RCC 7860 (cell line): ENCODE results near the gene ARHGDIB.

Experiments used
- DNase-seq: peaks from one replicate; pipeline ENCODE4 v3.0.0-alpha.2; 2015; ENCODE audit warnings: low spot score
- FAIRE-seq: peaks from 2 replicates; lab custom pipeline; 2012; peaks lifted over from hg19 to GRCh38; lab: Jason Lieb, UNC

Gene ARHGDIB

GRCh38 chr12:14957551-14958168 is 3.7 kb downstream of the ARHGDIB start:
- no peak for FAIRE-seq
- DNase-seq = no peak

GRCh38 chr12:14956905-14957304 is 4.5 kb downstream of the ARHGDIB start:
- no peak for DNase-seq
- no peak for FAIRE-seq

- DNase-seq (no peak), FAIRE-seq (no peak)
These were observed 5.1 kb downstream of the ARHGDIB start for GRCh38 chr12:14956024-14956891.

GRCh38 chr12:14954269-14954668 is 7.1 kb downstream of the ARHGDIB start:
- DNase-seq = no peak
- FAIRE-seq = no peak

- DNase-seq (no peak), FAIRE-seq (no peak)
These were observed 7.6 kb downstream of the ARHGDIB start for GRCh38 chr12:14953752-14954151.

GRCh38 chr12:14952299-14952921 is 9.0 kb downstream of the ARHGDIB start:
- DNase-seq = peak; percentile 77
- no peak for FAIRE-seq

GRCh38 chr12:14951851-14952250 is 9.6 kb downstream of the ARHGDIB start:
- no peak for DNase-seq
- FAIRE-seq = no peak

GRCh38 chr12:14950982-14951746 is 10.2 kb downstream of the ARHGDIB start:
- no peak for FAIRE-seq
- peak; percentile 13 for DNase-seq

GRCh38 chr12:14950421-14950820 is 11.0 kb downstream of the ARHGDIB start:
- DNase-seq (no peak), FAIRE-seq (no peak)

GRCh38 chr12:14949631-14950030 is 11.8 kb downstream of the ARHGDIB start:
- DNase-seq (no peak), FAIRE-seq (no peak)

GRCh38 chr12:14948672-14949071 is 12.7 kb downstream of the ARHGDIB start:
- FAIRE-seq (no peak), DNase-seq (peak; percentile 83)

GRCh38 chr12:14946861-14947260 is 14.5 kb downstream of the ARHGDIB start:
- DNase-seq (no peak), FAIRE-seq (no peak)

- FAIRE-seq (no peak), DNase-seq (no peak)
These were observed 15.2 kb downstream of the ARHGDIB start for GRCh38 chr12:14946162-14946561.

GRCh38 chr12:14942196-14942931 is 19.0 kb downstream of the ARHGDIB start:
- DNase-seq = no peak
- FAIRE-seq = no peak

GRCh38 chr12:14941369-14941768 is 20.0 kb downstream of the ARHGDIB start:
- DNase-seq (no peak), FAIRE-seq (no peak)

- FAIRE-seq = no peak
- no peak for DNase-seq
These were observed 23.1 kb downstream of the ARHGDIB start, which contains the start of gene ERP27 for GRCh38 chr12:14938301-14938700. ERP27 (minus strand) TSS chr12:14938537; CDS start chr12:14938508, 29 bp downstream.

- FAIRE-seq (no peak), DNase-seq (no peak)
These were observed 23.7 kb downstream of the ARHGDIB start for GRCh38 chr12:14937689-14938088.

GRCh38 chr12:14937014-14937413 is 24.4 kb downstream of the ARHGDIB start:
- DNase-seq = no peak
- no peak for FAIRE-seq

GRCh38 chr12:14936224-14936861 is 25.1 kb downstream of the ARHGDIB start:
- FAIRE-seq (no peak), DNase-seq (no peak)

GRCh38 chr12:14935031-14935430 is 26.4 kb downstream of the ARHGDIB start:
- DNase-seq = no peak
- FAIRE-seq = no peak
